Activated CD4-positive, alpha-beta T cell treated with anti-CD3 and anti-CD28 coated beads, Interleukin-10, Interleukin-2, amounts not matched to agents 100 ng/mL and 50 ng/mL, durations not matched to agents 16 hours and 8 hours (primary cell): ENCODE results near the gene FHL1.

Experiments used
- DNase-seq: peaks from one replicate; pipeline ENCODE4 v3.0.0-alpha.2; 2020

Gene FHL1

GRCh38 chrX:136260776-136261175 lies 113.4 kb downstream of the FHL1 start:
- DNase-seq, result no peak
